ENCODE measurements around the gene SLC18A3.

SLC18A3 gene

GRCh38 chr10:49629431-49629881 is 19.3 kb downstream of the SLC18A3 start:
- peak; percentile 78 for DNase-seq

- DNase-seq: no peak
Observed at GRCh38 chr10:49631975-49632374, 21.9 kb downstream of the SLC18A3 start.

- no peak for DNase-seq
Observed at GRCh38 chr10:49632406-49633317, 22.6 kb downstream of the SLC18A3 start.

- DNase-seq: peak; percentile 14
Observed at GRCh38 chr10:49633327-49634068, 23.4 kb downstream of the SLC18A3 start.

GRCh38 chr10:49634069-49634660 is 24.1 kb downstream of the SLC18A3 start:
- DNase-seq: no peak

GRCh38 chr10:49642311-49642710 is 32.2 kb downstream of the SLC18A3 start:
- no peak for DNase-seq

GRCh38 chr10:49643241-49644034 is 33.3 kb downstream of the SLC18A3 start:
- DNase-seq: no peak

GRCh38 chr10:49644035-49644646 is 34.0 kb downstream of the SLC18A3 start:
- no peak for DNase-seq

- DNase-seq: no peak
Observed at GRCh38 chr10:49645417-49645816, 35.3 kb downstream of the SLC18A3 start.

- no peak for DNase-seq
Observed at GRCh38 chr10:49645871-49646870, 36.1 kb downstream of the SLC18A3 start.

GRCh38 chr10:49647554-49647953 is 37.4 kb downstream of the SLC18A3 start:
- DNase-seq: no peak

GRCh38 chr10:49647985-49648795 is 38.1 kb downstream of the SLC18A3 start:
- DNase-seq: no peak

GRCh38 chr10:49649294-49649693 is 39.2 kb downstream of the SLC18A3 start:
- no peak for DNase-seq

- no peak for DNase-seq
Observed at GRCh38 chr10:49649936-49650723, 40.0 kb downstream of the SLC18A3 start.

- no peak for DNase-seq
Observed at GRCh38 chr10:49650724-49651034, 40.6 kb downstream of the SLC18A3 start.

- no peak for DNase-seq
Observed at GRCh38 chr10:49651039-49651835, 41.1 kb downstream of the SLC18A3 start.

- DNase-seq: no peak
Observed at GRCh38 chr10:49651917-49652316, 41.8 kb downstream of the SLC18A3 start.

Measured in eye (tissue), 1 donor.